Stimulated activated CD8-positive, alpha-beta memory T cell treated with anti-CD3 and anti-CD28 coated beads, Interleukin-15, amount 100 ng/mL, for 4 hours (primary cell): ENCODE results near the gene THUMPD2.
A peak's percentile ranks its signal among the peaks of the same experiment; 100 is the strongest.
"Not testable (repeated sequence)": the region's sequence is repeated elsewhere in the genome, so short reads cannot be mapped to it uniquely, and the experiment has no call there.

Source experiments
- DNase-seq, 2 donors: peaks; one replicate each; pipeline ENCODE4 v3.0.0-alpha.2; 2020; ENCODE audit warnings: low read depth in 2 of 2

THUMPD2 gene, protein sequence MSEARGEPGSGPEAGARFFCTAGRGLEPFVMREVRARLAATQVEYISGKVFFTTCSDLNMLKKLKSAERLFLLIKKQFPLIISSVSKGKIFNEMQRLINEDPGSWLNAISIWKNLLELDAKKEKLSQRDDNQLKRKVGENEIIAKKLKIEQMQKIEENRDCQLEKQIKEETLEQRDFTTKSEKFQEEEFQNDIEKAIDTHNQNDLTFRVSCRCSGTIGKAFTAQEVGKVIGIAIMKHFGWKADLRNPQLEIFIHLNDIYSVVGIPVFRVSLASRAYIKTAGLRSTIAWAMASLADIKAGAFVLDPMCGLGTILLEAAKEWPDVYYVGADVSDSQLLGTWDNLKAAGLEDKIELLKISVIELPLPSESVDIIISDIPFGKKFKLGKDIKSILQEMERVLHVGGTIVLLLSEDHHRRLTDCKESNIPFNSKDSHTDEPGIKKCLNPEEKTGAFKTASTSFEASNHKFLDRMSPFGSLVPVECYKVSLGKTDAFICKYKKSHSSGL

GRCh38 chr2:39778775-39779340 is at the start of gene THUMPD2:
Gene THUMPD2 (minus strand): TSS chr2:39779258. CDS start chr2:39779239, 19 bp downstream.
- DNase-seq: peak; percentile 11 to 42

GRCh38 chr2:39821871-39822270 is 42.8 kb upstream of the THUMPD2 start:
- no peak for DNase-seq

DNA sequence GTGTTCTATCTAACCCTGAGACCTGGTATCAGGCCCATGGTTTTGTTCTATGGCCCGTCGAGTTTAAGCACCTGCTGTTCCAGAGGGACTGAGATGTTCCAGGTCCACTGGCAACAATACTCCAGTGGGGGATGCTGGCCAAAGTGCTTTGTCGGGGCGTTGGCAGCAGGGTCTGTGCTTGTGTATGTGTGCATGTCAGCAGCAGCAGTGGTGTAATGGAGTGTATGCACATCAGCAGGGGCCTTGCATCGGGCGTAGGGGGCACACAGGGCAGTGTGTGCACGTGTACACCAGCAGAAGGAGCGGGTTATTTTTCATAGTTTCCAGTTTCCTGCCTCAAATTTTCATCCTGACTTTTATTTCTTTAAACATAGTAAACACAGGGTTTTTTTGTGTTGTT is 37.8 kb upstream of the THUMPD2 start:
- no peak for DNase-seq

GRCh38 chr2:39816428-39816827 is 37.4 kb upstream of the THUMPD2 start:
- no peak for DNase-seq

DNA sequence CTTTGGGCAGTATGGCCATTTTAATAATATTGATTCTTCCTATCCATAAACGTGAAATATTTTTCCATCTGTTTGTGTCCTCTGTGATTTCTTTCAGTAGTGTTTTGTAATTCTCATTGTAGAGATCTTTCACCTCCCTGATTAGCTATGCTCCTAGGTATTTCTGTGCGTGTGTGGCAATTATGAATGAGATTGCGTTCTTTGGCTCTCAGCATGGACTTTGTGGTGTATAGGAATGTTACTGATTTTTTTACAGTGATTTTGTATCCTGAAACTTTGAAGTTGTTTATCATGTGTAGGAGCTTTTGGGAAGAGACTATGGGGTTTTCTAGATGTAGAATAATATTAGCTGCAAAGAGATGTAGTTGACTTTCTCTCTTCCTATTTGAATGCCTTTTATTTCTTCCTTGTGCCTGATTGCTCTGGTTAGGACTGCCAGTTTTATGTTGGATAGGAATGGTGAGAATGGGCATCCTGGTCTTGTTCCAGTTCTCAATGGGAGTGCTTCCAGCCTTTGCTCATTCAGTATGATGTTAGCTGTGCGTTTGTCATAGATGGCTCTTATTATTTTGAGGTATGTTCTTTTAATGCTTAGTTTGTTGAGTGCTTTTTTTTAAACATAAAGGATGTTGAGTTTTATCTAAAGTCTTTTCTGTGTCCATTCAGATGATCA is 27.0 kb upstream of the THUMPD2 start:
- no peak for DNase-seq

GRCh38 chr2:39803839-39804238 is 24.8 kb upstream of the THUMPD2 start:
- DNase-seq: no peak

DNA sequence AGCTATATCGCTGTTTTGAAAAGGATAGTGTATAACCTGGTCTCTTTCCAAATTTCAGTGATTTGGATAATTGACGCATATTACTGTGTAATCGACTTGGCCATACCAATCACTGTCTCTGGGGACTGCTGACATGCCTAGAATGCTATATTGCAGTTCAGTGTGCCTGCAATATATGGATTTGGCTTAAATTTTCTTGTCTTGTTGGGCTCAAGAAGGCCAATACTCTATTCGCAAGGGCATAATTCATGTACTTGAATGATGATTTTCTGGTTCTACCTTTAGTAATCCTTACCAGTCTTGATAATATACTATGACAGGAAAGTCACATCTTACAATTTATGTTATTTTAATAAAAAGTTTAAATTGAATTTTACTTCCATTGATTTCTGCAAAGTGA is 21.7 kb upstream of the THUMPD2 start:
- no peak for DNase-seq

- no peak for DNase-seq
Observed at GRCh38 chr2:39796134-39796533, 17.1 kb upstream of the THUMPD2 start.

- not testable (repeated sequence) for DNase-seq
Observed at GRCh38 chr2:39790216-39790818, 11.3 kb upstream of the THUMPD2 start.

GRCh38 chr2:39787950-39788349 is 8.9 kb upstream of the THUMPD2 start:
- no peak for DNase-seq

DNA sequence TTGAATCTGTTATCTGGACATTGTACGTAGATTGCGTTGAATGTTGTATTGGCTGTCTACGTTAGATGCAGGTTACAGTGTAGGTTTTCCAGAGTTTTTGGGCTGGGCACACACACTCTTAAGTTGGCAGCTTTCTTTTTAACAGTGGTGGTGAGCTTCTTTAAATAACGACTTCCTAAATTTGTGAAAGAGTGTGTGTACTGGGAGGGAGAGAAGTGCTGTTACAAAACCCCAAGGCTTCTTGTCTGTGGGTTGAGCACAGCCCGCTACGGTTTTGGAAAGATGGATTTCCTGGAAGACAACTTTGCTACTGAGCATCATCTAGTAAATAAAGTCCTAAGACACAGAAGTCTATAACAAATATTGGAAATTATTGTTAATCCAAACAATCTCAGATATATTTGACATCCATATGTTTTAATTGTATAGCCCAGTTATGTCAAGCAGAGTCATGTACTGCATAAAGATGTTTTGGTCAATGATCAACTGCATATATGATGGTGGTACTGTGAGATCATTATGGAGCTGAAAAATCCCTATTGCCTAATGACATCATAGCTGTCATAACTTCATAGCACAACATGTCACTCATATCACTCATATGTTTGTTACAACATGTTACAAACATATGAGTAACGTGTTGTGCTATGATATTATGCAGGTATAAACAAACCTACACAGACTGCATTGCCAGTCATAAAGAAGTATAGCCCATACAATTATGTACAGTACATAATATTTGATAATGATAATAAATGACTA is 7.9 kb upstream of the THUMPD2 start:
- DNase-seq: no peak

- no peak for DNase-seq
Observed at GRCh38 chr2:39782591-39782990, 3.5 kb upstream of the THUMPD2 start.

- DNase-seq: no peak
Observed at GRCh38 chr2:39781697-39782096, 2.6 kb upstream of the THUMPD2 start.

- DNase-seq: no peak
Observed at GRCh38 chr2:39780825-39781600, 2.0 kb upstream of the THUMPD2 start.

DNA sequence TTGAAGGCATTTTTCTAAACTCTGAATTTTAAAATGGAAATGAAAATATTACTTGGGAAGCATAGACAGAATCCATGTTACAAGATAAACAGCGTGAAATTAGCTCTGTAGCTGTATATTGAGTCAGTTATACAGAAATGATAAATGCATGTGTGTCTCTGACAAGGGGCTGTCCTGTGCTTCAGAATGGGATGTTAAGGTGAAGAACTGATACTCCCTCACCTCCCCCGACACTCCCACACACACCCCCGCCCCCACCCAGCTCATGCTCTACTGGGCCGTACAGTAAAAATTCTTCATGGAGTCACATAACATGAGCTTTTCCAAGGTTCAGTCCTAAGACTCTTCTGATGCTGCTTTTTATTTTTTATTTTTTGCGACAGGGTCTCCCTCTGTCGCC is 869 bp upstream of the THUMPD2 start:
- DNase-seq: no peak

DNA sequence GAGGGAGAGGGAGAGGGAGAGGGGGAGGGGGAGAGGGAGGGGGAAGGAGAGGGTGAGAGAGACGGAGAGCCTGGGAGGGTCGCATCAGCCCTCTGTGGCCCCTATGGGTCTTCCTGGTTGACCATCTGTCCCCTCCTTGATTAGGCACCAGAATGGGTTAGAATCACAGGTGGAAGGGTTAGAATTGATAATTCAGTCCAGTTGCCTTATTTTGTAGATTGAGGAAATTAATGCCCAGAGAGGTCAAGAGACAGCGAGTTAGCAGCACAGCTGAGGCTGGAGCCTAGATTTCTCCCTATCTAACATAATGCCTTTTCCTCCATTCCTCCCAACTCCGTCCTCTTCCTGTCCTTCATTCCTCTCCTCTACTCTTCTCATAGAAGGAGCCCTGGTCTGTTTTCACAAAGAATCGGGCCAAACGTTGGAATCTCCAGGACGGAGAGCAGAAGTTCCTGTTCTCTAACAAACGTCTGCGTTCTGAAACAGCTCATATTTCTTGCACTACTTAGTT is 338 bp upstream of the THUMPD2 start:
- no peak for DNase-seq

GRCh38 chr2:39778233-39778632 is 825 bp downstream of the THUMPD2 start:
- no peak for DNase-seq

- DNase-seq: no peak
Observed at GRCh38 chr2:39772812-39773152, 6.3 kb downstream of the THUMPD2 start.

DNA sequence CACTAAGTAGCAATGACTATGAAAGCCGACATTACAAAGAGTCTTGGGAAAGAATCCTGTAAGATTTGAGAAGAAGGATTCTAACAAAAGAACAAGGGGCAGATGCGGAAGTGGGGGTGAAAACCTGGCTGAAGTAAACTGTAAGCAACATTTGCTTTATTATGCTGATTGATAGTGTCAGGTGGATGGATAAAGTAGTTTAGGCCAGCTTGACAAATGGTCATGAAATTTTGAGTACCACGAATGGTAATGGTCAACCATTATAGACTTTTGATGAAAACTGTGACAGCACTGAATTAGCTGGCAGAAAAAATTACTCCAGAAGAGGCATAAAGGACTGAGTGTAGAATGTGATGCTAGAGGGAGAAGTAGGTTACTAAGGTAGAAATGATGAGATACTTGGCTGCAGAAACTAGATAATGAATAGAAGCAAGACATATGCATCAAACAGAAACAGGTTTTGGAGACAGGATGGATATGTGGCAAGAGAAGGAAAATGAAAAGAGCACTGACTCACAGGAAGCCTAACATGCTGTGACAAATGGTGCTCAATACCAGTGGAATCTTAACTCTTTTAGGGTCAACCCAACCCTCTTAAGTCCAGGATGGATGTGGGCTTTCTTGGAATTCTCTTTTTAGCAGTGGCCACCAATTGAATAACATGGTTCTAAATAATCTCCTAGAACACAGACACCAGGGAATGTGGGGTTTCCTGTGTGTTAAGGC is 6.8 kb downstream of the THUMPD2 start:
- DNase-seq: no peak

GRCh38 chr2:39762448-39762847 is 16.6 kb downstream of the THUMPD2 start:
- DNase-seq: no peak
